ENCODE data around the gene SAC3D1. TPM values are rescaled to one million over a fixed set of nuclear protein-coding genes. Genes with fewer than 3 reads are reported as not detected.
"Not testable (repeated sequence)": the region's sequence is repeated elsewhere in the genome, so short reads cannot be mapped to it uniquely, and the experiment has no call there.

SAC3D1 gene
- 12.5 TPM for polyA plus RNA-seq (ENCODE audit: insufficient read length)

DNA sequence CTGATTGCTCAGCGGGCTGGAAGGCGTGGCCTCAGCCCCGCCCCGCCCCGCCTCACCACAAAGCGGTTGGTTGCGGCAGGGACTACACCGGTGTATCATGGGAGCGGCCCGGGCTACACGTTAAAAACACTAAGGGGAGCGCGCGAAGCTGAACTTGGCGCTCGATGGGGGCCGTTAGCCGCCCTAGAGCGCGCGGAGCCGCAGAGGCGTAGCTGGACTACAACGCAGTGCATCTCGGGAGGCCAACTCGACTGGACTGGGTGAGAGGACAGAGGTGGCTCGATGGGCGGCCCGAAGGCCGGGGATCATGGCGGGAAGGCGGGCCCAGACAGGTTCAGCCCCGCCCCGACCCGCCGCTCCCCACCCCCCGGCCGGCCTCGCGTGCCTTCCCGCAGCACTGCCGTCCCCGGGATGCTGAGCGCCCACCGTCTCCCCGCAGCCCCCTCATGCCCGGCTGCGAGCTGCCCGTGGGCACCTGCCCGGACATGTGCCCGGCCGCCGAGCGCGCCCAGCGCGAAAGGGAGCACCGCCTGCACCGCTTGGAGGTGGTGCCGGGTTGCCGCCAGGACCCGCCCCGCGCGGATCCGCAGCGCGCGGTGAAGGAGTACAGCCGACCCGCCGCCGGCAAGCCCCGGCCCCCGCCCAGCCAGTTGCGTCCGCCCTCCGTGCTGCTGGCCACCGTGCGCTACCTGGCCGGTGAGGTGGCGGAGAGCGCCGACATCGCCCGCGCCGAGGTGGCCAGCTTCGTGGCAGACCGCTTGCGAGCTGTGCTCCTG, at the start of gene SAC3D1:
Gene SAC3D1, plus strand, starts transcription at position 364 of the 776 bp plus-strand sequence. Its CDS starts 83 bp downstream, at position 447.
- peak; percentile 69 for DNase-seq (ENCODE audit: low read depth)

DNA sequence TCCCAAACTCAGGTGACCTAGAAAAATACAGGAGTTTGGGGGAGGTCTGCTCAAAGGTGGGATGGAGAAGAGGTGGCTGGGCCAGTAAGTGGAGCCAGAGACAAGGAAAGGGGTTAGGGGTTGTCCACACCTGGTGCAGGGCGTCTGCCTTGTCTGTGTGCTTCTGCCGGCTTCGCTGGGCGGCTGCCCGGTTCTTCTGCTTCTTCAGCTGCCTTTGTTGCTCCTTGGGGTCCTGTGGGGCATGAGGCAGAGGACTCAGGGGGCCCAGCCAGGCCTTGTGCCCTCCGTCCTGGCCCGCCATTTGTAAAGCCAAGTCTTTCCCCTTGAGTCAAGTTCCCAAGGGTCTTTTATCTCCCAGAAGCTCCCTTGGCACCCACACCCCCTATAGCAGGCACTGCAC, 46.7 kb upstream of the SAC3D1 start:
- no peak for DNase-seq (ENCODE audit: low read depth)

DNA sequence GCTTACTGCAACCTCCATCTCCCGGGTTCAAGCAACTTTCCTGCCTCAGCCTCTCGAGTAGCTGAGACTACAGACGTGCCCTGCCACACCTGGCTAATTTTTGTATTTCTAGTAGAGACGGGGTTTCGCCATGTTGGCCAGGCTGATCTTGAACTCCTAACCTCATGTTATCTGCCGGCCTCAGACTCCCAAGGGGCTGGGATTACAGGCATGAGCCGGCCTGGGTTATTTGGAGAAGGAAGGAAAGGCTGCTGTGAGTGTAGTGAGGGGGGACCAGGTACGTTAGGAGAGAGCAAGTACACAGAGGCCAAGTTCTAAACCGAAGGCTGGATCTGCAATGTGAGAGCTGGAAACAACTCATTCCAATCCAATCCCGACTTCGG, 44.7 kb upstream of the SAC3D1 start:
- no peak for DNase-seq (ENCODE audit: low read depth)

DNA sequence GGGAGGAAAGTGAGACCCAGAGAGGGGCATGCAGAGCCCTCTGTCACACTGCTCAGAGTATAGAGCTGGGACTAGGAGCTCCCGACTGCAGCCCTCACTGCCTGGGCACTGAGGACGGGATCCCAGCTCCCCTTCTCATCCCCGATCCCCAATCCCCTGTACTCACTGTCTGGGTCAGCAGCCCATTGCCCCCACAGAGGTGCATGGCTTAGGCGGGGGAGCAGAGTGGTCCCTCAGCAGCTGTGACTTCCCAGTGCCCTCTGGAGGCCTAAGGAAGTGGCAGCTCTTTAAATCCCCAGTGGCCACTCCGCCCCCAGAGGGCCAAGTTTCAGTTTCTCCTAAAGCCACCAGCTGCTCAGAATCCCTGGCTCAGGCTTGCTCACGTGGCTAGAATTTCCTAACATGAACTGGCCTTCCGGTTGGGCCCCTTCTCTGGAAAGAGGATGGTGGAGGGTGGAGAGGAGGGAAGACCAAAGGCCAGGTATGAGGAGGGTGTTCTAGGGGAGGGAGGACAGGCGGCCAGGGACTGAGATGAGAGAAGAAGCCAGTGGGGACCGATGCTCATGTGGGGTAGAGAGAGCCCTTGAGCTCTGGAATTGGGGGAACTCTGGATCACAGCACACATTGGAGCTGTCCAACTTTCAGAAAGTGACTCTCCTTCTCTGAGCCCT, 44.2 kb upstream of the SAC3D1 start, which contains the start of gene BATF2:
Gene BATF2, minus strand, starts transcription at position 262 of the 671 bp plus-strand sequence. Its CDS starts 57 bp downstream, at position 205.
- DNase-seq (ENCODE audit: low read depth) = no peak

DNA sequence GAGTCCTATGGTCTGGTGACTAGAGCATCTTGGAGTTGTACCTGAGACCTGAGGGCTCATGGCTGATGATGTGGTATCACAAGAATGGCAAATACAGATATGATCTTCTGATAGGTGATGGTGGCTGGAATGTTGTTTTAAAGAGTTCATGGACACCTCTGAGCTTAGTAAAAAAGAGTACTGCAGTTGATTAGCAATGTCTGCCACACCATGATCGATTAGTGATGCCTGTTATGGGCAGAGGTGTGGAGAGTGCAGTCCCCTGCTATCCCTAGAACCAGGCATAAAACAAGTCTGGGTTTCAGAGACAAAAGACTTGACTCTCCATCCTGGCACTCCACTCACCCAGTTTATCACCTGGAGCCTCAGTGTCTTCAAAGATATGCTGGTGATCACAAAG, 42.9 kb upstream of the SAC3D1 start:
- DNase-seq (ENCODE audit: low read depth) = no peak

DNA sequence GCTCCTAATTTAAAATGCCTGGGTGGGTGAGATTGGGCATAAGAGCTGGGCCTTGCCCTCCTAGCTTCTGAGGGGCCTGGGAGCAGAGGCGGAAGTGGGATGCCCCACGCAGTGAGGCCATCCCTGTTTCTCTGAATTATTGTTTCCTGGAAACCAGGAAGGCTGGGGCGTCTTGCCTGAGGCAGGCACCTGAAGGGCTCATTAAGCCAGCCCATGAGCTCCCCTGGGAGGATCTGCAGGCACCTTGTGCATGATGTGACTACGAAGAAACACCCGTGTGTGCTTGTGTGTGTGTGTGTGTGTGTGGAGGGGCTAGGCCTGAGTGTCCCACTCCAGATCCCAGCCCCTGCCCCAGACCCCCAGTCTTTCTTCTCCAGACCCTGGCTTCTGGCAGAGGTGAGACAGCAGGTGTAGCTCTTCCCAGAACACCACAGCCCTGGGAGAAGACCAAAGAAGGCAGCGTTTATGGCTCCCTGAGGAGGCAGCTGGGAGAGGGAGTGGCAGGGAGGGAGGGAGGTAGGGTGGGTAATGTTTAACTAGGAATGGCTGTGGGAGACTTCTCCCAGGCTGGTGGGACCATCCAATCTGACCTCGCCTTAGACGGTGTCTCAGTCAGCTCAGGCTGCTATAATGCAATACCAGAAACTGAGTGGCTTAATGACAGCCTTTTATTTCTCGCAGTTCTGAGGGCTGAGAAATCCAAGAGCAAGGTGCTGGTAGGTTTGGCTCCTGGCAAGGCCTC, 42.1 kb upstream of the SAC3D1 start:
- no peak for DNase-seq (ENCODE audit: low read depth)

DNA sequence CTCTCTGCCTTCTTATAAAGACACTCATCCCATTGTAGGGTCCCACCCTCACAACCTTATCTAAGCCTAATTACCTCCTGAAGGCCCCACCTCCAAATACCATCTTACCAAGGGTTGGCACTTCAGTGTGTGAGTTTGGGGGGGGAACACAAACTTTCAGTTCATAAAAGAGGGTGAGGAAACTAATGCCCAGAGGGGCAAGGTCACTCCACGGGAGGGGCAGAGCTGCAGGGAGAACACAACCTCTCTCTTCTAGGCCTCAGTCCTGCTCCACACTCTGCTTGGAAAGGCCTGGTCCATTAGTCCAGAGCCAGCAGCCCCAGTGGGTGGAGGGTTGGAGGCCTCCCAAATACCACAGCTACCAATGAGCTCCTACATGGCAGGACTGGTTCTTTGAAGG, 41.5 kb upstream of the SAC3D1 start:
- no peak for DNase-seq (ENCODE audit: low read depth)

DNA sequence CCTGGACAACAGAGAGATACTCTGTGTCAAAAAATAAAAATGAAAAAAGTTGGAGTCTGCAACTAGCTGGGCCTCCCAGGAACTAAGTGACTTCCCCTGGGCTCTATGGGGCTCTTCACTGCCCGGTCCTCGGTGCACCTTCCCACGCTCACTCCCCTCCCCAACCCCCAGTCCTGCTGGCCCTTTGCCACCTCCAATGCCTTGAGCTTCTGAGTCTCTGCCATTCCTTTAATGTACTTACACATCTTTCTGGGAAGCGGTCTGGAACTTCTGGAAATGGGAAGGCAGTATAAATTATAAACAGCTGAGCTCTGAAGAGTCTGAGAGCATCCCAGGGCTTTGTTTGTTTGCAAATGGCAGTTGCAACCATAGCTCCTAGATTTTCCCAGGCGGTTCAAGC, 38.3 kb upstream of the SAC3D1 start:
- no peak for DNase-seq (ENCODE audit: low read depth)

DNA sequence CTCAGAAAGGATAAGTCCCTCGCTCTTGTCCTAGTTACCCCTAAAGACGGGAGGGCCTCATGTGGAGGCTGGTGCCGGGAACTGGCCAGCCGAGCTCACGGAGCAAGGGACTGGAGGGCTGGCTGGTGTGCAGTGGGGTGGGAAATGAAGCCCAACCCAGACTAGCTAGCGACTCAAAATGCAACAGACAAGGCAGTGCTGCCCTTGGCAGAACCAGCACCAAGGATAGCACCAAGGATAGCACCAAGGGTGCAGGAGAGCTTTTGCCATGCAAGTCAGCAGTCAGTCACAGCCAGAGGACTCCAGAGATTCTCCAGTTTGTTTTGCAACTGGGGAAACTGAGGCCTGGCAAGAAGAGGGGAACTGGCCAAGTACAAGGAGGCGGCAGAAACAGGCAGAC, 37.7 kb upstream of the SAC3D1 start:
- DNase-seq (ENCODE audit: low read depth) = no peak

DNA sequence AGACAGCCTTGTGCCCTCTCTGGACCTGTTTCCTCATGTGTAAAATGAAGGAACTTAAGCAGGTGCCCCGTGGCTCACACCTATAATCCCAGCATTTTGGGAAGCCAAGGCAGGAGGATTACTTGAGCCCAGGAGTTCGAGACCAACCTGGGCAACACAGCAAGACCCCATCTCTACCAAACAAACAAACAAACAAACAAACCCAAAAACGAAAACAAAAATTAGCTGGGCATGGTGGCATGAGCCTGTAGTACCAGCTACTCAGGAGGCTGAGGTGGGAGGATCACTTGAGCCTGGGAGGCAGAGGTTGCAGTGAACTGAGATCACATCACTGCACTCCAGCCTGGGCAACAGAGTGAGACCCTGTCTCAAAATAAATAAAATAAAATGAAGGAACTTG, 37.0 kb upstream of the SAC3D1 start:
- not testable (repeated sequence) for DNase-seq (ENCODE audit: low read depth)

DNA sequence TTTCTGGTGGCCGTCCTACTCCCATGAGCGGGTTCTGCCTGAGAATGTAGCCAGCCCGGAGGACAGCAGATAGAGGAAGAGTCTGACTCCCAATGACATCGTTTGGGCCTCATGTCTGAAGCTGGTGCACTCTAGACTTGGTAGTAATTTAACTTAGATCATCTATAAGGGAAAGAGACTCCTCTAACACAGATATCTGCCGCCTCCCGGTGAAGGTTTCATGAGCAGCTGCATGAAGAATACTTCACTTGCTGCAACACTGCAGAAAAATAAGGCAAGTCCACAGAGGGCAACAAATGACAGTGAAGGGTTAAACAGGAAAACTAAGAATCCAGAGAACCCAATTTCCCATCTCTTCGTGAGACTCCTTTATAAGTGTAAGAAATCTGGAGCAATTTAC, 33.0 kb upstream of the SAC3D1 start:
- no peak for DNase-seq (ENCODE audit: low read depth)

DNA sequence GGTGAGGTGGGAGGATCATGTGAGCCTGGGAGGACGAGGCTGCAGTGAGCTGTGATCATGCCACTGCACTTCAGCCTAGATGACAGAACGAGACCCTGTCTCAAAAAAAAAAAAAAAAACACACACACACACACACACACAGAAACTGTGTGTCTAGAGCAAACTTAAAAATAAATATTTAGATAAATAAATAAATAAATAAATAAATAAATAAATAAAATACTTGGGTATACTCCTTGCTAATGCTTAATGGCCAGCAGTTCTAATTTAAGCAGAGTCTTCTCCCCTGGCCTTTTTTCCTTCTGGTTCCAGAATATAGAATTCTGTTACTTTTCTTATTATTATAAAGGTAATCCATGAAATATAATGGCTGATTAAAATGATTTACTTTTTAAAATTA, 32.1 kb upstream of the SAC3D1 start:
- no peak for DNase-seq (ENCODE audit: low read depth)

DNA sequence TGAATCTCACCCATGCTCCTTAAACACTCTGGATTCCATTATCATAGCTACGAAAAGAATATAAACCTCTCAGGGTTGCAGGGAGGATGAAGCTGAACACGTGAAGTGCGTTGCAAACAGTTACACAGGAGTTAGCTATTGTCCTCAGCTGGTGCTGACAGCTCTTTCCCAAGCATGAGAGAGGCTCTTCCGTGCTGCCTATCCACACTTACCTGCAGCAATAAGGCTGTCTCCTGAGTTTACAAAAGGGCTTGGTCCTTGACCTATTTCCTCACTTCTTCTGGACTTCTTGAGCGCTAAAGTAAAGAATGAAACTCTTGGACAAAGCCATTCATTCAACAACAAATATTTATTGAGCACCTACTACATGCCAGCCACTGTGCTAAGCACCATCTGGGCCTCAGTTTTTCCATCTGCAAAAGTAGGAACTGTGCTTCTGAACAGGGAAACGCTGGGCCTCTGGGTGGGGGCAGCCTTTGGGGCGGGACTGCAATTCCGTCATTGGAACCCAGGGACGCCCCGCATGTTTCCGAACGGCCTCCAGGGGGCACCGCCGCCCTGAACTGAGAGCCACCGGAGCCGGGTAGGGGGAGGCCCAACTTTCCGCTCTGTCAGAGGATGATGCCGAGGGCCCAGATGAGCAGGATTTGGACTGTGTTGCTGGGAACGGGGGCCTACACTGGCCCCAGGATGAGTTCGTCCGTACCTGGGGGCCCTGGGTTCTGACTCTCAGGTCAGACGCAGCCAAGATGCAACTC, 27.7 kb upstream of the SAC3D1 start:
- DNase-seq (ENCODE audit: low read depth) = peak; percentile 74

DNA sequence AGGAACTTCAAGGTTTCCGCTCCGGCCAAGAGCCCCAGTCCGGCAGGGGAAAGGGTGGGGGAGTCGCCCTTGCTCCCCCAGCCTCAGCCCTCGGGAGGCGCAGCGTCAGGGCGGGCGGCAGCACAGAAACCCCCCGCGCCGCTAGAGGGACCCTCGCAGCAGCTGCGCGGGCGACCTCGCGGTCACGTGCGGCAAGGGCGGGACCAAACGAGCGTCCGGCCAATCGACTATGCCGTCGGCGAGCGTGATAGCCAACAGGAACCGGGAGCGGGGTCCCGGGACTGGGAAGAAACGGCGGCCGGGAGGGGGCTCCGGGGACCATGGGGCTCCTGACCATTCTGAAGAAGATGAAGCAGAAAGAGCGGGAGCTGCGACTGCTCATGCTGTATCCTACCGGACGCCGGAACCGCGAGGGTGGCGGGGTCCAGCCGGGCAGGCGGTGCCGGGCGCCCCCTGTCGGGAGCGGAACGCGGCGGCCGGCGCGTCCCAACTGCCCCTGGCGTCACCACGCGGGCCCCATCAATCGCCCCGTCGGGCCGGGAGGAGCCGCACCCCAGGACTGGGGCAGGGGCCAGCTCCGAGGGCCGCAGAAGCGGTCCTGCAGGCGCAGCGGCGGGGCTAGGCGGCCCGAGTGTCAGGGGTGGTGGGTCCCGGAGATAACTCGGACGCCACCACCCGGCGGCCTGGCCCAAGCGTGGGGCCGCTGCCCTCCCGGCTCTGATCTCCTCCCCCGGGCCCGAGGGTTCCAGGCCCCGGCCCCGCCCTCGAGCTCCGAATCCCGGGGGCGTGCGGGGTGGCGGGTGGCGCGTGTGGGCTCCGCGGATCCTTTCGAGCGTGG, 26.9 kb upstream of the SAC3D1 start, which contains the start of gene ARL2:
Gene ARL2, plus strand, starts transcription at position 273 of the 838 bp plus-strand sequence. Its CDS starts 48 bp downstream, at position 321.
- peak; percentile 74 for DNase-seq (ENCODE audit: low read depth)

DNA sequence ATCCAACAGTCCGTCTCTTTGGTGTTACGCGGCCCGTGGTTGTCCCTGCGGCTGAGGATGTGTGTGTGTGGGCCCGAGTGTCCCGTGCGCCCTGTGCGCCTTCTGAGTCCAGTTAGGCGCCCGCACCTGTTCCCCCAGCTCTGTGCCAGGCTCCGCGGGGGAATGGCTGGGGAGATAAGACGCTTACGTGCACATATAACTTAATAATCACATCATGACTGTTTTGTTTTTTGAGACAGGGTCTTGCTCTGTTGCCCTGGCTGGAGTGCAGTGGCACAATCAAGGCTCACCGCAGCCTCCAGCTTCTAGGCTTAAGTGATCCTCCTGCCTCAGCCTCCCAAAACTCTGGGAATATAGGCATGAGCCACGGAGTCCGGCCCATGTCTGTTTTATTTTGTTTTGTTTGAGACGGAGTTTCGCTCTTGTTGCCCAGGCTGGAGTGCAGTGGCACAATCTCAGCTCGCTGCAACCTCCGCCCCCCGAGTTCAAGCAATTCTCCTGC, 26.2 kb upstream of the SAC3D1 start:
- no peak for DNase-seq (ENCODE audit: low read depth)

DNA sequence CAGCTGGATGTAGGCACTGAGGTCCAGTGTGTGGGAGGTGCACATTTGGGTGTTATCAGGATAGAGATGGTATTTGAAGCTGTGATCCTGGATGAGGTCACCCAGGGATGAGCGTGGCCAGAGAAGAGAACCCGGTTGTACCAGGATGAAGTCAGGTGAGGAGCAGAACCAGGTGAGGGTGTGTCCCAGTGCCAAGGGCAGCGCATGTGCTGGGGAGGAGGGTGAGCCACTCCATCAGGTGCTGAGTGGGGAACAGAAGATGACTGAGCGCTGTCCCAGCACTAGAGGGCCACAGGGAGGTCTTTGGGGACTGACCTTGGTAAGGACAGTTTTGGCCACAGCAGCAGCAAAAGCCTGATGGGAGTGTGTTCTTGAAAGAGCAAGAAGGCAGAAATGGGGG, 24.3 kb upstream of the SAC3D1 start:
- DNase-seq (ENCODE audit: low read depth) = no peak

DNA sequence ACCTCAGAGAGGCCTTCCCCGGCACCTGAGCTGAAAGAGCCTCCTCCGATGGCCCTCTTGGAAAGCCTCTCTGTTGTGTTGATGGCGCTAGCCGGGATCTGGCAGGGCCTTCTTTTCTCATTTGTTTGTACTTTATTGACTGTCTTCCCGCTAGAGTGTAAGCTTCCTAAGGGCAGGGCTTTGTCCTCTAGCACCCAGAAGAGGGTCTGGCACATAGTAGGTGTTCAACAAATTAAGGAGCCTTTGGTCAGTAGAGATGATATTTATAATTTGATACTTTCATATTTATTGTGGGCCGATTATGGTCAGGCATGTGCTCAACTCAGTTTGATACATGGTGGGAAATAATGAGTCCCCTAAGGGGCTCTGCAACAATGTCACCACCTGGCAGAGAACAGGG, 23.1 kb upstream of the SAC3D1 start:
- DNase-seq (ENCODE audit: low read depth) = no peak

DNA sequence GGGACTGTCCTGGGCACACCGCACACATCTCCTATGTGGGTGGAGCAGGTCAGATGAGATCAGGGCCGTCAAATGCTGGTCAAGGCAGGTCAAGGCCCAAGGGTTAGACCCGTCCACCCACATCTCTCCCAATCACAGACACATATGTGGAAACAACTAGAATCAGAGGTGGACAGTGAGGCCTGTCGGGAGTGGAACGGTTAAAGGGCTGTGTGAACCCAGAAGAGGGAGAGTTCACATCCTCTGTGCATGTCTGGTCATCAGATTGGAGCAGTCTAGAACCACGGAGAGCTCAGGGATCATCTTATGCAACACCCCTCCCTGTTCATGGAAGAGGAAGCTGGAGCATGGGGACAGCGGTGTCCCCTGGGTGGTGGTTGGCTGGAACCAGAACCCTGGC, 21.2 kb upstream of the SAC3D1 start:
- no peak for DNase-seq (ENCODE audit: low read depth)

DNA sequence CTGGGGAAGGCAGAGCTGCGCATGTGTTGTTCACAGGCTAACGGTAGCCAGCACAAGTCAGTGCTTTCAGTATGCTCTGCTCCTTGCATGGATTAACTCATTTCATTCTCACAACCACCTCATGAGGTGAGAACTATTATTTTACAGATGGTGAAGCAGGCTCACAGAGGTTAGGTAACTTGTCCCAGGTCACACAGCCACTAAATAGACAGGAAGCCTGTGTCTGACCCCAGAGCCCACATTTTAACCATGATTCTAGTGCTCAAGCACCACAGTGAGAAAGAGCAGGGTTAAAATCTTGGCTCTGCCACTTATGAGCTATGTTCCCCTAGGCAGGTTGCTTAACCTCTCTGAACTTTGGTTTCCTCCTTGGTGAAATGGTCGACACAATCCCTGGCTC, 20.0 kb upstream of the SAC3D1 start:
- no peak for DNase-seq (ENCODE audit: low read depth)

DNA sequence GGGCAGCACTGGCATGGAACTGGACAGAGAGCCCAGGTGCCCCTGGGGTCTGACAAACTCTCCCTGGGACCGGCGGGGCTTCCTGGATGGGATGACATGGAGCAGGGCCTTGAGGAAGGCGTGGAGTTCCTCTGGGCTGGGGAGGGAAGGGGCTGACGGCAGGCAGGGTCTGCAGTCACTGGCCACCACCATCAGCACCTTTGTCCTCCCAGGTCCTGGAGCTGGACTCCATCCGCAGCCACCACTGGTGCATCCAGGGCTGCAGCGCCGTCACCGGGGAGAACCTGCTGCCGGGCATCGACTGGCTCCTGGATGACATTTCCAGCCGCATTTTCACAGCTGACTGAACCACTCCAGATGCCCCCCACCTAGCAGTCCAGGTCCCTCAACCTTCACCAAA, 19.5 kb upstream of the SAC3D1 start:
- no peak for DNase-seq (ENCODE audit: low read depth)

DNA sequence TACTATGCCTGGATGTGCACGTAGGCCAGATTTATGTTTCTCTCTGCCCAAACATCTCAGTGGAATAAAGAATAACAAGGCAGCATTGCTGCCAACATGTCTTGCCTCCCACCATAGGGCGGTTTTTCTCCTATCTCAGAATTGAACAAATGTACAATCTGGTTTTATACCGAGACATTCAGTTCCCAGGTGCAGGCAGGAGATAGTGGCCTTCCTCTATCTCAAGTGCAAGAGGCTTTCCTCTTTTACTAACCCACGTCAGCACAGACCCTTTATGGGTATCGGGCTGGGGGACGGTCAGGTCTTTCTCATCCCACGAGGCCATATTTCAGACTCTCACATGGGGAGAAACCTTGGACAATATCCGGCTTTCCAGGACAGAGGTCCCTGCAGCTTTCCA, 17.5 kb upstream of the SAC3D1 start:
- DNase-seq (ENCODE audit: low read depth) = not testable (repeated sequence)
